HCT116 (cell line): Measurements from ENCODE around the gene HTR3B. TPM values are rescaled to one million over a fixed set of nuclear protein-coding genes. Genes with fewer than 3 reads are reported as not detected.

Experiments used
- ATAC-seq: fragments of 200-7000 bp; cut with Tn5 transposase; 2 replicates; pipeline ENCODE4 v1.9.1; 2020; ENCODE audit warnings: mild to moderate bottlenecking, moderate library complexity
- BruUV-seq: library from RNA; stranded (reverse); fragments of 400-500 nt; replicated peaks from 2 replicates; lab custom pipeline; 2021; lab: Mats Ljungman, UMichigan
- CTCF ChIA-PET: fragments of 300-600 bp; sonication (Branson Sonifier 250); formaldehyde crosslinking; loops from one replicate; lab custom pipeline; 2021; ENCODE audit warnings: antibody characterized with exemption; lab: Charles Lee
- POLR2A ChIA-PET: fragments of 300-600, 350-600 bp; sonication (Branson Sonifier 250); formaldehyde crosslinking; loops from one replicate; lab custom pipeline; 2021; ENCODE audit warnings: antibody characterized with exemption; lab: Charles Lee
- RAD21 ChIA-PET, 2 experiments: fragments of 300-600 bp; sonication (Branson Sonifier 250); formaldehyde crosslinking; loops; one replicate each; lab custom pipeline; 2023; ENCODE audit warnings: low total read pairs in 2 of 2; ENCODE audit not compliant: uncharacterized antibody in 2 of 2, unreplicated experiment in 2 of 2, low non-redundant PET in 1 of 2; lab: Charles Lee
- DNase-seq: peaks from one replicate; pipeline ENCODE4 v3.0.0-alpha.2; 2010; ENCODE audit warnings: low read depth, low spot score
- H2AFZ ChIP-seq: fragments of 200-600 bp; shearing (Covaris generic), sonication (generic); 2 replicates; pipeline ENCODE4 v1.6.1; 2017; ENCODE audit warnings: low read depth, mixed run types, mixed read lengths, antibody characterized with exemption, low read length; ENCODE audit not compliant: poor library complexity, severe bottlenecking
- H3K27ac ChIP-seq: 2 replicates; pipeline ENCODE4 v1.5.1; 2012; ENCODE audit warnings: low read depth, low read length
- H3K27me3 ChIP-seq: fragments of 200-600 bp; sonication (generic); 2 replicates; pipeline ENCODE4 v1.6.1; 2016; ENCODE audit warnings: mixed run types, low read length, mixed read lengths; ENCODE audit not compliant: insufficient read depth
- H3K36me3 ChIP-seq, 2 experiments: fragments of 200-500 bp in 1 of 2; fragments of 200-600 bp in 1 of 2; sonication (Bioruptor generic) in 1 of 2; sonication (generic) in 1 of 2; 2 replicates each; pipeline versions ENCODE4 v1.5.1 to v1.6.1; 2014 to 2016; ENCODE audit warnings: low read length in 2 of 2, inconsistent platforms in 1 of 2, mixed read lengths in 1 of 2, mixed run types in 1 of 2; ENCODE audit not compliant: insufficient read depth in 2 of 2, control insufficient read depth in 1 of 2
- H3K4me1 ChIP-seq, 2 experiments: fragments of 200-600 bp in 1 of 2; sonication (generic) in 1 of 2; 2 replicates each; pipeline versions ENCODE4 v1.5.1 to v1.6.1; 2012 to 2017; ENCODE audit warnings: low read length in 2 of 2, inconsistent platforms in 1 of 2, mild to moderate bottlenecking in 1 of 2, mixed read lengths in 1 of 2, mixed run types in 1 of 2, moderate library complexity in 1 of 2; ENCODE audit not compliant: insufficient read depth in 2 of 2, control insufficient read depth in 1 of 2
- H3K4me2 ChIP-seq: fragments of 200-600 bp; sonication (generic); 2 replicates; pipeline ENCODE4 v1.6.1; 2017; ENCODE audit warnings: mixed run types, low read length, mixed read lengths
- H3K4me3 ChIP-seq, 2 experiments: fragments of 200-600 bp in 1 of 2; sonication (generic) in 1 of 2; replicated peaks in 1 of 2; 2 replicates each; pipeline ENCODE4 v1.5.1; 2011 to 2016; ENCODE audit warnings: low read length in 2 of 2, control low read depth in 1 of 2, low read depth in 1 of 2, mild to moderate bottlenecking in 1 of 2, mixed read lengths in 1 of 2, mixed run types in 1 of 2
- H3K79me2 ChIP-seq: fragments of 200-600 bp; sonication (generic); 2 replicates; pipeline ENCODE4 v1.6.1; 2017; ENCODE audit warnings: mild to moderate bottlenecking, mixed run types, low read length, moderate library complexity, mixed read lengths; ENCODE audit not compliant: insufficient read depth
- H3K9ac ChIP-seq: fragments of 200-600 bp; sonication (generic); 2 replicates; pipeline ENCODE4 v1.6.1; 2016; ENCODE audit warnings: low read length, mixed read lengths
- H3K9me2 ChIP-seq: fragments of 200-600 bp; sonication (generic), shearing (Covaris generic); 2 replicates; pipeline ENCODE4 v1.6.1; 2017; ENCODE audit warnings: mixed run types, mild to moderate bottlenecking, moderate library complexity; ENCODE audit not compliant: insufficient read depth
- H3K9me3 ChIP-seq, 2 experiments: fragments of 200-500 bp in 1 of 2; fragments of 200-600 bp in 1 of 2; sonication (Bioruptor generic) in 1 of 2; sonication (generic) in 1 of 2; 2 replicates each; pipeline ENCODE4 v1.6.1; 2014 to 2017; ENCODE audit warnings: low read length in 2 of 2, mixed read lengths in 2 of 2, inconsistent platforms in 1 of 2, low read depth in 1 of 2, mild to moderate bottlenecking in 1 of 2, mixed run types in 1 of 2, moderate library complexity in 1 of 2; ENCODE audit not compliant: control insufficient read depth in 1 of 2, insufficient read depth in 1 of 2
- H4K20me1 ChIP-seq: fragments of 200-600 bp; sonication (generic), shearing (Covaris generic); 2 replicates; pipeline ENCODE4 v1.6.1; 2017; ENCODE audit warnings: mixed run types, mild to moderate bottlenecking, moderate library complexity; ENCODE audit not compliant: insufficient read depth
- ATF3 ChIP-seq: IDR thresholded peaks from 2 replicates; pipeline ENCODE4 v1.6.1; 2012
- CBX3 ChIP-seq: IDR thresholded peaks from 2 replicates; pipeline ENCODE4 v1.6.1; 2012; ENCODE audit warnings: low read depth
- CEBPB ChIP-seq: IDR thresholded peaks from 2 replicates; pipeline ENCODE4 v1.6.1; 2012; ENCODE audit warnings: low read depth
- CTCF ChIP-seq, 3 experiments: fragments of 200-600 bp in 1 of 3; sonication (generic) in 1 of 3; IDR thresholded peaks in 2 of 3; conservative IDR thresholded peaks in 1 of 3; 2 replicates each; pipeline ENCODE4 v1.5.1; 2012 to 2017; ENCODE audit warnings: low read depth in 2 of 3, low read length in 2 of 3, antibody characterized with exemption in 1 of 3, borderline replicate concordance in 1 of 3, control low read depth in 1 of 3, mild to moderate bottlenecking in 1 of 3, mixed read lengths in 1 of 3, mixed run types in 1 of 3, moderate library complexity in 1 of 3; ENCODE audit not compliant: insufficient read depth in 1 of 3
- EGR1 ChIP-seq: IDR thresholded peaks from 2 replicates; pipeline ENCODE4 v1.6.1; 2012; ENCODE audit warnings: low read depth
- ELF1 ChIP-seq: IDR thresholded peaks from 2 replicates; pipeline ENCODE4 v1.6.1; 2012; ENCODE audit warnings: low read depth, borderline replicate concordance
- EZH2phosphoT487 ChIP-seq: fragments of 200-600 bp; IDR thresholded peaks from 2 replicates; pipeline ENCODE4 v1.6.1; 2018; ENCODE audit warnings: antibody characterized with exemption, borderline replicate concordance
- MAX ChIP-seq: IDR thresholded peaks from 2 replicates; pipeline ENCODE4 v1.6.1; 2012
- POLR2A ChIP-seq: IDR thresholded peaks from 2 replicates; pipeline ENCODE4 v1.7.0; 2011; ENCODE audit warnings: borderline replicate concordance; ENCODE audit not compliant: insufficient read depth, insufficient read length; ENCODE audit errors: extremely low read depth
- RAD21 ChIP-seq: IDR thresholded peaks from 2 replicates; pipeline ENCODE4 v1.6.1; 2012; ENCODE audit warnings: low read depth, mild to moderate bottlenecking
- REST ChIP-seq: IDR thresholded peaks from 2 replicates; pipeline ENCODE4 v1.6.1; 2012; ENCODE audit warnings: low read depth
- SP1 ChIP-seq: IDR thresholded peaks from 2 replicates; pipeline ENCODE4 v1.6.1; 2012; ENCODE audit warnings: low read depth
- ZFX ChIP-seq: fragments of 450-650 bp; IDR thresholded peaks from 2 replicates; pipeline ENCODE4 v1.6.1; 2017
- intact Hi-C: fragments of 100-400 bp; cut with micrococcal nuclease; formaldehyde crosslinking; loops from 2 replicates; pipeline ENCODE4 v1.10.0; 2022
- total RNA-seq: library from RNA; stranded (reverse); gene quantifications from one replicate; pipeline ENCODE4 v1.2.1, GENCODE V29; 2021; ENCODE audit not compliant: unreplicated experiment

HTR3B gene
- total RNA-seq, 1 experiment from 2014 or later, result not detected

- Histone ChIP-seq H3K27me3 (peaks cover 47% of the 10 kb centered on the region), H3K27ac (no peak overlapping the region), H3K4me1 (peaks cover 13 to 14% of the 10 kb centered on the region in 2 experiments; a peak in 3 of 4 replicates), H3K36me3 (no peaks in the 10 kb centered on the region), H3K79me2 (no peaks in the 10 kb centered on the region), H3K4me3 (no peak overlapping the region), H3K9me2 (no peaks in the 10 kb centered on the region), H3K9me3 (no peaks in the 10 kb centered on the region), H4K20me1 (no peaks in the 10 kb centered on the region), H3K9ac (no peak overlapping the region), H3K4me2 (no peak overlapping the region), H2AFZ (no peak overlapping the region)
- ChIA-PET CTCF (no interaction called here), RAD21 (interaction anchor here in 1 of 2 experiments (0.7 kb wide), 1 partner anchor 279 kb away, joined by 3 read pairs; no protein-coding TSS in a partner anchor), POLR2A (no interaction called here)
- intact Hi-C loops, result loop anchor here (5.0 kb wide), 1 partner anchor 80 kb away; no protein-coding TSS in a partner anchor
- TF ChIP-seq ZFX (no peak), MAX (no peak), CTCF (IDR thresholded peaks at IDR 0.05 in 2 of 3, conservative IDR thresholded peaks at IDR 0.05 in 1 of 3; ENCODE audit: borderline replicate concordance in 1 of 3, insufficient read depth in 1 of 3, low read depth in 2 of 3, low read length in 2 of 3) (no peak), POLR2A (no peak), EZH2phosphoT487 (no peak), SP1 (no peak), REST (no peak), ELF1 (no peak), EGR1 (no peak), ATF3 (no peak), RAD21 (no peak), CBX3 (no peak), CEBPB (no peak)
- DNase-seq, result no peak
- BruUV-seq, result no TSS peak
- ATAC-seq, result no peak
Observed at GRCh38 chr11:113977071-113977490, 72.5 kb downstream of the HTR3B start.
